ENCODE results near the gene NUBPL. TPM values are rescaled to one million over a fixed set of nuclear protein-coding genes. Genes with fewer than 3 reads are reported as not detected.

The NUBPL gene
- total RNA-seq, 1 experiment from 2014 or later: 5.7 TPM

DNA sequence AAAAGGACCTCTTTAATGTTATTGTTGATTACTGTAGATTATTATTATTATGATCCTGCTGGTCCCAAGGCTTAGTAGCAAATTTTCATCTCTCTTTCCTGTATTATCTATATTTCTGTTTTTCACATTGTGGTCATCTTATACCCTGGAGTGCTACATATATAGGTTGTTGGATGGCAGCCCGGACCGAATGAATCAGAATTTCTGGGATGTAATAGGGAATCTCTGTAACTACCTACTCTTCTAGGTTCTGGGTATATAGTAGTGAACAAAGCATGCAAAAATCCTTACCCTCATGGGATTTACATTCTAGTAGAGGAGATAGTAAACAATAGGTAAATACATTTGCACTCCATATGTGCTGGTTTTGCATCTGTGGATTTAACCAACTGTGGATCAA is 31.4 kb downstream of the NUBPL start:
- CTCF ChIA-PET: no interaction called here
- H3K9me3 ChIP-seq (ENCODE audit: control insufficient read depth, insufficient read depth, low read depth, low read length): no peaks in the 10 kb centered on the region
- intact Hi-C loops (cut with micrococcal nuclease; ENCODE audit: unreplicated experiment) (no loop called here), in situ Hi-C loops (cut with HindIII; ENCODE audit: low pct_unique_long_range_greater_than_20kb, low sequenced_read_pairs) (no loop called here)
- BruUV-seq (replicated peaks): no TSS peak
- POLR2A ChIA-PET: no interaction called here
- DNase-seq (ENCODE audit: low read depth, low spot score) (no peak), ATAC-seq (no peak)
- no peaks in the 10 kb centered on the region for H3K27me3 ChIP-seq (ENCODE audit: control insufficient read depth, insufficient read depth, low read length)
- no peaks in the 10 kb centered on the region for H3K4me1 ChIP-seq (ENCODE audit: control insufficient read depth, insufficient read depth, low read length)
- no peaks in the 10 kb centered on the region for H3K36me3 ChIP-seq (ENCODE audit: control insufficient read depth, insufficient read depth, low read length)
- no peak overlapping the region for H3K27ac ChIP-seq (ENCODE audit: low read length)
- H3K4me3 ChIP-seq (ENCODE audit: low read depth in 2 of 2, low read length in 2 of 2): no peak overlapping the region
- TF ChIP-seq POLR2AphosphoS5 (IDR thresholded peaks at IDR 0.05; ENCODE audit: low read depth, low read length) (no peak), SIN3A (IDR thresholded peaks at IDR 0.05; ENCODE audit: borderline replicate concordance, insufficient read depth, low read depth, low read length) (no peak), TCF7L2 (IDR thresholded peaks at IDR 0.05; ENCODE audit: low read depth, low read length) (no peak)
- TF ChIP-seq, protein P1, sequence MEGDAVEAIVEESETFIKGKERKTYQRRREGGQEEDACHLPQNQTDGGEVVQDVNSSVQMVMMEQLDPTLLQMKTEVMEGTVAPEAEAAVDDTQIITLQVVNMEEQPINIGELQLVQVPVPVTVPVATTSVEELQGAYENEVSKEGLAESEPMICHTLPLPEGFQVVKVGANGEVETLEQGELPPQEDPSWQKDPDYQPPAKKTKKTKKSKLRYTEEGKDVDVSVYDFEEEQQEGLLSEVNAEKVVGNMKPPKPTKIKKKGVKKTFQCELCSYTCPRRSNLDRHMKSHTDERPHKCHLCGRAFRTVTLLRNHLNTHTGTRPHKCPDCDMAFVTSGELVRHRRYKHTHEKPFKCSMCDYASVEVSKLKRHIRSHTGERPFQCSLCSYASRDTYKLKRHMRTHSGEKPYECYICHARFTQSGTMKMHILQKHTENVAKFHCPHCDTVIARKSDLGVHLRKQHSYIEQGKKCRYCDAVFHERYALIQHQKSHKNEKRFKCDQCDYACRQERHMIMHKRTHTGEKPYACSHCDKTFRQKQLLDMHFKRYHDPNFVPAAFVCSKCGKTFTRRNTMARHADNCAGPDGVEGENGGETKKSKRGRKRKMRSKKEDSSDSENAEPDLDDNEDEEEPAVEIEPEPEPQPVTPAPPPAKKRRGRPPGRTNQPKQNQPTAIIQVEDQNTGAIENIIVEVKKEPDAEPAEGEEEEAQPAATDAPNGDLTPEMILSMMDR (IDR thresholded peaks at IDR 0.05): no peak
- TF ChIP-seq, protein P2, sequence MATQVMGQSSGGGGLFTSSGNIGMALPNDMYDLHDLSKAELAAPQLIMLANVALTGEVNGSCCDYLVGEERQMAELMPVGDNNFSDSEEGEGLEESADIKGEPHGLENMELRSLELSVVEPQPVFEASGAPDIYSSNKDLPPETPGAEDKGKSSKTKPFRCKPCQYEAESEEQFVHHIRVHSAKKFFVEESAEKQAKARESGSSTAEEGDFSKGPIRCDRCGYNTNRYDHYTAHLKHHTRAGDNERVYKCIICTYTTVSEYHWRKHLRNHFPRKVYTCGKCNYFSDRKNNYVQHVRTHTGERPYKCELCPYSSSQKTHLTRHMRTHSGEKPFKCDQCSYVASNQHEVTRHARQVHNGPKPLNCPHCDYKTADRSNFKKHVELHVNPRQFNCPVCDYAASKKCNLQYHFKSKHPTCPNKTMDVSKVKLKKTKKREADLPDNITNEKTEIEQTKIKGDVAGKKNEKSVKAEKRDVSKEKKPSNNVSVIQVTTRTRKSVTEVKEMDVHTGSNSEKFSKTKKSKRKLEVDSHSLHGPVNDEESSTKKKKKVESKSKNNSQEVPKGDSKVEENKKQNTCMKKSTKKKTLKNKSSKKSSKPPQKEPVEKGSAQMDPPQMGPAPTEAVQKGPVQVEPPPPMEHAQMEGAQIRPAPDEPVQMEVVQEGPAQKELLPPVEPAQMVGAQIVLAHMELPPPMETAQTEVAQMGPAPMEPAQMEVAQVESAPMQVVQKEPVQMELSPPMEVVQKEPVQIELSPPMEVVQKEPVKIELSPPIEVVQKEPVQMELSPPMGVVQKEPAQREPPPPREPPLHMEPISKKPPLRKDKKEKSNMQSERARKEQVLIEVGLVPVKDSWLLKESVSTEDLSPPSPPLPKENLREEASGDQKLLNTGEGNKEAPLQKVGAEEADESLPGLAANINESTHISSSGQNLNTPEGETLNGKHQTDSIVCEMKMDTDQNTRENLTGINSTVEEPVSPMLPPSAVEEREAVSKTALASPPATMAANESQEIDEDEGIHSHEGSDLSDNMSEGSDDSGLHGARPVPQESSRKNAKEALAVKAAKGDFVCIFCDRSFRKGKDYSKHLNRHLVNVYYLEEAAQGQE (IDR thresholded peaks at IDR 0.05; ENCODE audit: insufficient read depth in 1 of 2, low read depth in 2 of 2, low read length in 1 of 2): no peak

DNA sequence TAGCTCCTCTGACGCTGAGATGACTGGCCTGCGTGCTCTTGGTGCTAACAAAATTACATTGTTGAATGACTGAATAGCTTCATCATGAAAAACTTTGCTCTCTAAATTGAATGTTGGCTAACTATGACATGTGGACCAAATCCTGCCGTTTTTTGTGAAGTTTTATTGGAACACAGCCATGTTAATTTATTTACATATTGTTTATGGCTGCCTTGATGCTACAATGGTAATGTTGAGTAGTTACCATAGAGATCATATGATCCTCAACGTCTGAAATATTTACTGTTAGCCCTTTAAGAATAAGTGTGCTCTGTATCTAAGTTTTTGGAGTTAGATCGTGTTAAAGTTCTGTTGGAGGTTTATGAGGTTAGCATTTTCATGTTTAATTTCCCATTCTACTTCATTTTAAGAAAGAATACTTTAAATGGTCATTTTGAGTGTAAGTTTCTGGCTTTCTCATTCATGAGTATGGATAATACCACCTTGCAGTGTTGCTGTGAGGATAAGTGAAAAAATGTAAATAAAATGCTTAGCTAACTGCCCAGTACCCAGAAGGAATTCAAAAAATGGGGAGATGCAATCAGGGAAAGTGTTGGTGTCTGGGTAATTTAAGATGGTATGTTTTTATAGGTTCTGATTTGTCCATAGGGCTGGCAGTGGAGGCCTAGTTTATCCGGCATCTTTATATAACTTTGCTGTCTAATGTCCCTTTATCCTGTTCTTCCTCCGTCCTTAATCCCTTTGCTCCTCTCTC is 35.3 kb downstream of the NUBPL start:
- Histone ChIP-seq H3K9me3 (ENCODE audit: control insufficient read depth, insufficient read depth, low read depth, low read length) (no peaks in the 10 kb centered on the region), H3K4me1 (ENCODE audit: control insufficient read depth, insufficient read depth, low read length) (no peaks in the 10 kb centered on the region), H3K27me3 (ENCODE audit: control insufficient read depth, insufficient read depth, low read length) (no peaks in the 10 kb centered on the region), H3K36me3 (ENCODE audit: control insufficient read depth, insufficient read depth, low read length) (no peaks in the 10 kb centered on the region), H3K27ac (ENCODE audit: low read length) (no peak overlapping the region), H3K4me3 (ENCODE audit: low read depth in 2 of 2, low read length in 2 of 2) (no peak overlapping the region)
- intact Hi-C loops (cut with micrococcal nuclease; ENCODE audit: unreplicated experiment): no loop called here
- in situ Hi-C loops (cut with HindIII; ENCODE audit: low pct_unique_long_range_greater_than_20kb, low sequenced_read_pairs): no loop called here
- TF ChIP-seq POLR2AphosphoS5 (IDR thresholded peaks at IDR 0.05; ENCODE audit: low read depth, low read length): no peak
- no peak for TF ChIP-seq TCF7L2 (IDR thresholded peaks at IDR 0.05; ENCODE audit: low read depth, low read length)
- POLR2A ChIA-PET: interaction anchor here (0.6 kb wide), 1 partner anchor 32 kb away, joined by 5 read pairs; no protein-coding TSS in a partner anchor
- ATAC-seq (no peak), DNase-seq (ENCODE audit: low read depth, low spot score) (no peak)
- BruUV-seq (replicated peaks): no TSS peak
- CTCF ChIA-PET: no interaction called here

DNA sequence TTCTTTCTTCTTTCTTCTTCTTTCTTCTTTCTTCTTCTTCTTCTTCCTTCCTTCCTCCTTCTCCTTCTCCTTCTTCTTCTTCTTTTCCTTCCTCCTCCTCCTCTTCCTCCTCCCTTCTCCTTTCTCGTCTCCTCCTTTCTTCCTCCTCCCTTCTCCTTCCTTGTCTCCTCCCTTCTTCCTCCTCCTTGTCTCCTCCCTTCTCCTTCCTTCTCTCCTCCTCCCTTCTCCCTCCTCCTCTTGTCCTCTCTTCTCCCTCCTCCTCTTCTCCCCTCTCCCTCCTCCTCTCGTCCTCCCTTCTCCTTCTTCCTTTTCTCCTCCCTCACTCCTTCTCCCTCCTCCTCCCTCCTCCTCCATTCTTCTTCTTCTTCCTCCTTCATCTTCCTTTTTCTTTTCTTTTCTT is 44.5 kb downstream of the NUBPL start:
- Histone ChIP-seq H3K9me3 (ENCODE audit: control insufficient read depth, insufficient read depth, low read depth, low read length) (no peaks in the 10 kb centered on the region), H3K4me1 (ENCODE audit: control insufficient read depth, insufficient read depth, low read length) (no peaks in the 10 kb centered on the region), H3K27me3 (ENCODE audit: control insufficient read depth, insufficient read depth, low read length) (no peaks in the 10 kb centered on the region), H3K4me3 (ENCODE audit: low read depth in 2 of 2, low read length in 2 of 2) (no peak overlapping the region), H3K36me3 (ENCODE audit: control insufficient read depth, insufficient read depth, low read length) (no peaks in the 10 kb centered on the region), H3K27ac (ENCODE audit: low read length) (no peak overlapping the region)
- ATAC-seq (no peak), DNase-seq (ENCODE audit: low read depth, low spot score) (no peak)
- in situ Hi-C loops (cut with HindIII; ENCODE audit: low pct_unique_long_range_greater_than_20kb, low sequenced_read_pairs): no loop called here
- TF ChIP-seq TCF7L2 (IDR thresholded peaks at IDR 0.05; ENCODE audit: low read depth, low read length) (no peak), POLR2AphosphoS5 (IDR thresholded peaks at IDR 0.05; ENCODE audit: low read depth, low read length) (no peak), SIN3A (IDR thresholded peaks at IDR 0.05; ENCODE audit: borderline replicate concordance, insufficient read depth, low read depth, low read length) (no peak)
- TF ChIP-seq, protein P1 (IDR thresholded peaks at IDR 0.05): no peak
- TF ChIP-seq, protein P2 (IDR thresholded peaks at IDR 0.05; ENCODE audit: insufficient read depth in 1 of 2, low read depth in 2 of 2, low read length in 1 of 2): no peak
- BruUV-seq (replicated peaks): no TSS peak
- ChIA-PET CTCF (no interaction called here), POLR2A (no interaction called here)
- intact Hi-C loops (cut with micrococcal nuclease; ENCODE audit: unreplicated experiment): no loop called here
